Measurements from ENCODE around the gene GPR143.
"Not testable (repeated sequence)": the region's sequence is repeated elsewhere in the genome, so short reads cannot be mapped to it uniquely, and the experiment has no call there.

Gene GPR143

DNA sequence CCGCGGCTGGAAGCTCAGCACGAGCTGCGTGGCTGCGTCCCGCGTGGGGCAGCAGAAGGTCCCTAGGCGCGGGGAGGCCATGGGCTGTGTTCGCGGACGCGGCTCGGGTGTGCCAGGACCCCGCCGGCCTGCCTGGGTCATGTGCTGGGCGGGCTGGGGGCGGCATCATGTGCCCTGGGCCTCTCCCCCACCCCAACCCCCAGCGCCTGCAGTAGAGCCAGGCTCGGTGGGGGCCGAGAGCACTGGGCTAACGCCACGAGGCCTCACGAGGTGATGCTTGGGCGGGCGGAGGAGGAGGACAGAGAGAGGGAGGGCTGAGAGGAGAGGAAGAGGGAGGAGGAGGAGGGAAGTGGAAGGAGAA, at the start of gene GPR143:
GPR143 (minus strand) TSS at position 111 of the 361 bp plus-strand sequence; CDS start at position 81, 30 bp downstream.
- DNase-seq = no peak

GRCh38 chrX:9811086-9811485, 45.4 kb upstream of the GPR143 start:
- not testable (repeated sequence) for DNase-seq

GRCh38 chrX:9809876-9810275, 44.2 kb upstream of the GPR143 start:
- DNase-seq = not testable (repeated sequence)

GRCh38 chrX:9807355-9808182, 41.9 kb upstream of the GPR143 start:
- DNase-seq = no peak

DNA sequence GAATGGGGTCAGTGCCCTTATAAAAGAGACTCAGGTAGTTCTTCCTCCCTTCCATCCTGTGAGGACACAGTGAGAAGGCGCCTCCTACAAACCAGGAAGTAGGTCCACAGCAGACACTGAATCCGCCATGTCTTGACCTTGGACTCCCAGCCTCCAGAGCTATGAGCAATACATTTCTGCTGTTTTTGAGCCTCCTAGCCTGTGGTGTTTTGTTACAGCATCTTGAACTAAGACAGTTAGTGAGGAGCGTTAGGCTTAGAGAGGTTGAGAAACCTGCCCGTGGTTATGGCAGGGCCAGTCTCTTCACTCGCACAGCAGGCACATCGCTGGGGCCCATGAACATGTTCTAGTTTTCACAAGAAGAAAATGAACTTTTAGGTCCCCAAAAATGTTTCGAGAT, 40.3 kb upstream of the GPR143 start:
- no peak for DNase-seq

- no peak for DNase-seq
Observed at GRCh38 chrX:9804444-9804843, 38.8 kb upstream of the GPR143 start.

- DNase-seq = no peak
Observed at GRCh38 chrX:9802737-9803136, 37.1 kb upstream of the GPR143 start.

DNA sequence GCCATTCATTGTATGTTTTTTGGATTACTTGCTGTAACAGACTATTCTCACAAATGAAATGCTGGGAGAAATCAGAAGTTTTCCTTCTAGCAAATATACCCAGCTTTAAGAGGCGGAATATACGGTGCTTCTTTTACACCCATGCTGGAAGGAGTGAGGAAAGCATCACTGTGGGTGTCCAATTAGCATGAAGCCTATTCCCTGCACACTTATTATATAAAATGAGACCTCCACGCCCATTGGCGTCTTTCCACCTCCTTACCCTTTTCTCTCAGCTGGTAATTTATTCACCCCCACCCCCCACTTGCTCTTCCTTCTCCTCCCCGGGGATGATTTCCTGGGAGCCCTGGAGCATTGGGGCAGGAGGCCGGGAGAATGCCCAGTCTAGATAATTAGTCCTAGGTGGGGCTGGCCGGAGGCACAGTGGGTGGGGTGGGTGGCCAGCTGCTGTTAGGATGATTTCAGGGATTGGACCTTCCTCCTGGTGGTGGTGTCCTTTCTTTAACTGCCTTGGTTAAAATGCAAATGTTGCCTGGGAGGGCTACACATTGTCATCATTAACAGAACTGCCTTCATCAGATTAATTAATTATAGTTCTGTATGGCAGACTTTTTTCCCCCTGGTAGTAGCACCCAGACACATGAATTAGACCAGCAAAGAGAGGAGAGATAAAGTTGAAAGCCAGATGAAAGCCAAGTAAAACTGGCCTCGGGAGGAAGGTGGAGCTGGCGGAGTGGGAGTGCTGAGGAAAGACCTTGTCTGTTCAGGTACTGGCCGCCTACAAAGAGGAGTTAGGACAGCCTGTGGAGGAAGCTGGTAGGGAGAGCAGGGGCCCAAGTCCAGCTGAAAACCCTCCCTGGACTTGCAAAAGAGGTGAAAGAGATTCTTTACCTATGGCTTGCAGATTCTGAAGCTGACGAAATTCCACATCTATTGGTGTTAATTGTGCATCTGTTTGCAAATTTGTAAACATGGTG, 32.0 kb upstream of the GPR143 start:
- DNase-seq = no peak

DNA sequence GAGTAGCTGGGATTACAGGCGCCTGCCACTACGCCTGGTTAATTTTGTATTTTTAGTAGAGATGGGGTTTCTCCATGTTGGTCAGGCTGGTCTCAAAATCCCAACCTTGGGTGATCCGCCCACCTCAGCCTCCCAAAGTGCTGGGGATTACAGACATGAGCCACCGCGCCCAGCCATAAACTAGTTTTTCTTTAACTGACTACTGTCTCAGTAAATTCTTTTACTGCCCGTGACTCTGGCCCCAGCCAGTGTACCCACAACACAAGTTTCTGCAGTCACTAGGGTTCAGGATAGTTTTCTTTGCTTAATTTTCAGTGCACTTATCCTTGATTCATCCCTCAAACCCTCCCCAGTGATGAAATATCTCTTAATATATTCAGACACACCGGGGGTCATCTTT, 28.8 kb upstream of the GPR143 start:
- DNase-seq = no peak

DNA sequence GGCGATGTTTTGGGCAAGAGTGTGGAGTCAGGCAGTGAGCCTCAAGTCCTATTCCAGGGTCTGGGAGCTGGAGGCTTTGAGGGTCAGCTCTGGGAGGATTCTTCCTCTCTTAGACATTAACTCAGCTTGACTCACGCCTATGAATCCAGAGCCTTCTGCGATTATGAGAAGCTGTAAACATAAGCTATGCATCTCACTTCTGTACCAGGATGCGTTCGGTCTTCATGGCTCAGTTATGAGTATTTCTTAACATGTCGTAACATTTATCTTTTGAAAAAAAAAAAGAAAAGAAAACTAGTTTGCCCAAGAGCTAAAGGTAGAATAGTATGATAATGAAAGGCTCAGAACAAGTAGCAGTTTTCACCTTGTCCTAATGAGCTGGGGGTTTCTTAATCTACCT, 25.2 kb upstream of the GPR143 start:
- DNase-seq = no peak

- DNase-seq = no peak
Observed at GRCh38 chrX:9789555-9789954, 23.9 kb upstream of the GPR143 start.

DNA sequence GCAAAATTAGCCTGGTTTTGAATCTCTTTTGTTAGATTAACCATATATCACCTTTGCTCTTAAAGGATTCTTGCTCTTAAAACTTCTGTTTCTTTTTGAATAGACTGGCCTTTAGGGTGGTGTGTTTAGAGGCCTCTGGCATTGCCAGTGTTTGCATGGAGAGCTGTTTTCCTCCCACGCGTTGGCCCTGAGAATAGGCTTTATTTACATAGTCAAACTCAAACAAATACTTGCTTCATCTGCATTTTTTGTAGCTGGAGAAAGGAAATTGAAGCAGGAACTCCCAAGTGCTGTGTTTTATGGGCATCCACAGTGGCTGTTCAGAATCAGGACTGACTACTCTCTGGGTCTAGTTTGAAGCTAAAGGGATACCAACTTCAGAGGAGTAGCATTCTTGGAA, 23.3 kb upstream of the GPR143 start:
- DNase-seq = no peak

- DNase-seq = no peak
Observed at GRCh38 chrX:9786798-9787635, 21.4 kb upstream of the GPR143 start.

DNA sequence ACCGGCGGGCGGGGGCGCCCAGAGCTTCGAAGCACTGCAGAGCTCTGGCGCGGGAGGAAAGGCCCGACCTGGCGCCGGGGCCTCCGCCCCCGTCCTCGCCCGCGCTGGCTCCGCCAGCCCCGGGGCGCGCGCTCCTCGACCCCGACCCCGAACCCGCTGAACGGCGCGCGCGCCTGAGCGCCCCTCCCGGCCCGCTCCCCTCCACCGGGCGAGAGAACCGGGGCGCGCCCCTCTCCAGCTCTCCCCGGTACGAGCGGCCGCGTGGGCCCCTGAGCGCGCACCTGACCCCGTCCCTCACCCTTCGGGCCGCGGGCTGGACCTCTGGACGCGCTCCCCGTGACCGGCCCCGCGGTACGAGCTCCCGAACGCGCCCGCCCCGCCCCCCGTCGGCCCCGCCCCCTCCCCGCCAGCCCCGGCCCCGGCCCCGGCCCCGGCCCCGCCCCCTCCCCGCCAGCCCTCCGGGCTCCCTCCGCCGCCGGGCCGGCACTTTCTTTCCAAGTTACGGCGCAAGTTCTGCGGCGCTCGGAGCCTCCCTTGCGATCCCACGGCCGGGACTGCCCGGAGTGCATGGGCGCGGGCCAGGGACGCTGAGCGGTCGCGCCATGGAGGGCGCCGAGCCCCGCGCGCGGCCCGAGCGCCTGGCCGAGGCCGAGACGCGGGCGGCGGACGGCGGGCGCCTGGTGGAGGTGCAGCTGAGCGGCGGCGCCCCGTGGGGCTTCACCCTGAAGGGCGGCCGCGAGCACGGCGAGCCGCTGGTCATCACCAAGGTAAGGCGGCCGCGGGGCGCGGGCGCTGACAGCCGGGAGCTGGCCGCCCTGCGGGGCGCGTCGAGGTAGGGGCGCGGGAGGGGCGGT, 20.5 kb upstream of the GPR143 start, which contains the start of gene SHROOM2:
SHROOM2 (plus strand) TSS at position 486 of the 854 bp plus-strand sequence; CDS start at position 603, 117 bp downstream.
- no peak for DNase-seq

GRCh38 chrX:9785254-9785943, 19.8 kb upstream of the GPR143 start:
- no peak for DNase-seq

DNA sequence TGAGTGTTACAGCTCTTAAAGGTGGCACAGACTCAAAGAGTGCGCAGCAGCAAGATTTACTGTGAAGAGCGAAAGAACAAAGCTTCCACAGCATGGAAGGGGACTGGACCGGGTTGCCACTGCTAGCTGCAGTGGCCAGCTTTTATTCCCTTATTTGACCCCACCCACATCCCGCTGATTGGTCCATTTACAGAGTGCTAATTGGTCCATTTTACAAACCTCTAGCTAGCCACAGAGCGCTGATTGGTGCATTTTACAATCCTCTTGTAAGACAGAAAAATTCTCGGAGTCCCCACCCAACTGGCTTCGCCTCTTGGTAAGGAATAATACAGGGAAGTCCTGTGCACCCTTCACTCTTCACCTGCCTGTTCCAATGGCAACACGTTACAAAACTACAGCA, 18.7 kb upstream of the GPR143 start:
- DNase-seq = no peak

GRCh38 chrX:9781941-9782340, 16.3 kb upstream of the GPR143 start:
- no peak for DNase-seq

DNA sequence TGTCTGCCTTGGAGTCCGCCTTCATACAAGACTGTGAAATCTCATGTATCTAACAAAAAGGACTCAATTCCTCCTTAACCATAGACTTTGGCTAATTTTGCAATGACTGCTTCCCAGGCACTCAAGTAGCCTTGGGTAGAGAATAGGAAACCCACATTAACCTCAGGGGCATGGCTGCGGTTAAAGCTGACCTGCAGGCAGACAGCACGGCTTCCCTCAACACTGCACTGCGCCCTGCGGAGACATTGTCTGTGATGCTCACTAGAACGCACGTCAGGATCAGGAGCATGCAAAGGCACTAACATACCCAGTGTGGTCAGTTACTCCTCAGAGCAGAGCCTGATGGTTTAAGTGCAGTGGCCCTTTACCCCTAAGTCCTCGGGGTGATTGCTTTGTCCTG, 10.3 kb upstream of the GPR143 start:
- DNase-seq = no peak

GRCh38 chrX:9772943-9773342, 7.3 kb upstream of the GPR143 start:
- no peak for DNase-seq

- DNase-seq = no peak
Observed at GRCh38 chrX:9770319-9770718, 4.7 kb upstream of the GPR143 start.

DNA sequence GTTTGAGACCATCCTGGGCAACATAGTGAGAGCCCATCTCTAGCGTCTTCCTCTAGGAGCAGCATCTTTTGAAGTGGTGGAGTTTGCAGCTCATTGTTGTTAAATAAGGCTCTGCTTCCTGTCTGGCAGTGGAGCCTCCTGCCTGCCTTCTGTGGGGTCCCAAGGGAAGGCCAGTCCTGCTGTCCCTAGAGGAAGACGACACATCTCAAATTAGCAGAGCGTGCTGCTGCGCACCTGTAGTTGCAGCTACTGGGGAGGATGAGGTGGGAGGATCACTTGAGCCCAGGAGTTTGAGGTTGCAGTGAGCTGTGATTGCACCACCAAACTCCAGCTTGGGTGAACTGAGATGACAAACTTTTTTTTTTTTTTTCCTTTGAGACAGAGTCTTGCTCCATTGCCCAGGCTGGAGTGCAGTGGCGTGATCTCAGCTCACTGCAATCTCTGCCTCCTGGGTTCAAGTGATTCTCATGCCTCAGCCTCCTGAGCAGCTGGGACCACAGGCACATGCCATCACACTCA, 2.7 kb upstream of the GPR143 start:
- DNase-seq = not testable (repeated sequence)
